DMS153 treated with DMSO at 0.1 percent for 48 hours (cell line): ENCODE measurements around the gene ABCC10.
"Not testable (repeated sequence)": the region's sequence is repeated elsewhere in the genome, so short reads cannot be mapped to it uniquely, and the experiment has no call there.

Experiments used
- DNase-seq: peaks from one replicate; lab custom pipeline; 2025; ENCODE audit not compliant: unreplicated experiment; lab: John Stamatoyannopoulos, UW

Gene ABCC10

DNA sequence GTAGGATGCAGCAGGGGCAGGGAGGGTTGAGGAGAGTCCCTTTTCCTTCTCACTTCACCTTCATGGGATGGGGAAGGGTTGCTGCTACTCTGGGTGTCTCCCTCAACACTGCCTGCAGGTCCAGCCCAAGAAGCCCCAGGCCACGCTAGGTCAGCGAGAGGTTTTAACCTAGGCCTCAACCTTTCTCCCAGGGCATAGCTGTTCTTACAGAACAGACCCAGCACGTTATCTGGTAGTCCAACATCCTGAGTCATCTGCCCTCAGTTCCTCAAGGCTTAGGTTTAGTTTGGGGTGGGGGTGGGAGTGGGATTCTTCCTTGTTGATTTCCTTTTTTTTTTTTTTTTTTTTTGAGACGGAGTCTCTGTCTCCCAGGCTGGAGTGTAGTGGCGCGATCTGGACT is 67.0 kb downstream of the ABCC10 start:
- no peak for DNase-seq

- DNase-seq, result no peak
Measured at GRCh38 chr6:43494766-43495165, 67.4 kb downstream of the ABCC10 start.

GRCh38 chr6:43495409-43495941 is 68.1 kb downstream of the ABCC10 start:
- DNase-seq, result no peak

DNA sequence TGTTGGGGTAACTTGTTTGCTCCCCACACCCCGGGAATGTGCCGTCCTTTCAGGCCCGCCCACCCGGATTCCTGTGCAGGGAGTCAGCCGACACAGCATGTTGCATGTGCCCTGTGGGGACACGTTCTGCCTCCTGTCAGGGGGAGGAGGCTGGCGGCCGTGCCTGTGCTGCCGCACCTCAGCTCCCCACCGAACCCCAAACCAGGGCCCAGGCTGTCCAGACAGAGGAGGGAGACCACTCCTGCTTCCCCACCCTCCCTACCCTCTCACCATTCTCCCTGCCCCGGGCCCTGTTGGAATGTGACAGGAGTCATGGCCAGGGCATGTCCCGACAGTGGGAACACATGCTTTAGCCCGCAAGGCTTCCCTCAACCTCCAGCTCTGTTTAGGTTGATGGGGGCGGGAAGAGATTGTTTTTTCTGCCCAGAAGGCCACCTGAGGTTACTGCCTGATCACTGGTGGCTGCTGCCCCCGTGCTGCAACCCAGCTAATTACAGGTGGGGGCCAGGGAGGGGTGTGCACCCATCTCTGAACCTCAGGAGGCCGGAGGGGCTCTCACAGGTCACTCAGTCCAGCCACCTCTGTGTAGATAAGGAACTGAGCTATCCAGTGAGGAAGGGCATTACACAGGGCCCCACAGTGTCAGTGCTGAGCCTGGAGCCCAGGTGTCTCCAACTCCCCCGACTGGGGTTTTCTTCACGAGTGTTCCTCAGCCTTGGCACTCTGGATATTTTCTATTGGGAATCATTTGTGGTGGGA is 69.2 kb downstream of the ABCC10 start:
- DNase-seq, result no peak

- no peak for DNase-seq
Measured at GRCh38 chr6:43497129-43497396, 69.7 kb downstream of the ABCC10 start.

DNA sequence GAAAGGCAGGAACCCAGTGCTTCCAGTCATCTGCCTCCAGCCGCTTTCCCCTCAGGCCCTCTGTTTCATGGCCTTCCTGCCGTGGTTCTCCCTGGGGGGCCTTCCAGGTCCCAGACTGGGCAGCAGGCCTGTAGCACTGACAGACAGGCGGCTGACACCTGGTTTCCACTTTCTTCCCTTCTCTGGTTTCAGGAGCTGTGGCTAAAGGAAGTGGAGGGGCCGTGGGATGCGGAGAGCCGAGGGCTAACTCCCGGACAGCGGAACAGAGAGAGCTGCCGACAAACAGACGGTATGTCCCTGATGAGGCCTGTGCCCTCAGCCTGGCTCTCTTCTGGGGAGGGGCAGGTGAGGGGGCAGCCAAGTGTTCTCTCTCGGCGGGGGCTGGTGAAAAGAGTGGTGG is 70.3 kb downstream of the ABCC10 start:
- no peak for DNase-seq

GRCh38 chr6:43498291-43498690 is 71.0 kb downstream of the ABCC10 start:
- DNase-seq, result not testable (repeated sequence)

GRCh38 chr6:43499028-43499815 is 71.9 kb downstream of the ABCC10 start:
- no peak for DNase-seq
